ENCODE measurements around the gene VASN. TPM values are rescaled to one million over a fixed set of nuclear protein-coding genes. Genes with fewer than 3 reads are reported as not detected.
A peak's percentile ranks its signal among the peaks of the same experiment; 100 is the strongest.
"Not testable (repeated sequence)": the region's sequence is repeated elsewhere in the genome, so short reads cannot be mapped to it uniquely, and the experiment has no call there.

VASN gene
- total RNA-seq, 2 experiments from 2014 or later: not detected

DNA sequence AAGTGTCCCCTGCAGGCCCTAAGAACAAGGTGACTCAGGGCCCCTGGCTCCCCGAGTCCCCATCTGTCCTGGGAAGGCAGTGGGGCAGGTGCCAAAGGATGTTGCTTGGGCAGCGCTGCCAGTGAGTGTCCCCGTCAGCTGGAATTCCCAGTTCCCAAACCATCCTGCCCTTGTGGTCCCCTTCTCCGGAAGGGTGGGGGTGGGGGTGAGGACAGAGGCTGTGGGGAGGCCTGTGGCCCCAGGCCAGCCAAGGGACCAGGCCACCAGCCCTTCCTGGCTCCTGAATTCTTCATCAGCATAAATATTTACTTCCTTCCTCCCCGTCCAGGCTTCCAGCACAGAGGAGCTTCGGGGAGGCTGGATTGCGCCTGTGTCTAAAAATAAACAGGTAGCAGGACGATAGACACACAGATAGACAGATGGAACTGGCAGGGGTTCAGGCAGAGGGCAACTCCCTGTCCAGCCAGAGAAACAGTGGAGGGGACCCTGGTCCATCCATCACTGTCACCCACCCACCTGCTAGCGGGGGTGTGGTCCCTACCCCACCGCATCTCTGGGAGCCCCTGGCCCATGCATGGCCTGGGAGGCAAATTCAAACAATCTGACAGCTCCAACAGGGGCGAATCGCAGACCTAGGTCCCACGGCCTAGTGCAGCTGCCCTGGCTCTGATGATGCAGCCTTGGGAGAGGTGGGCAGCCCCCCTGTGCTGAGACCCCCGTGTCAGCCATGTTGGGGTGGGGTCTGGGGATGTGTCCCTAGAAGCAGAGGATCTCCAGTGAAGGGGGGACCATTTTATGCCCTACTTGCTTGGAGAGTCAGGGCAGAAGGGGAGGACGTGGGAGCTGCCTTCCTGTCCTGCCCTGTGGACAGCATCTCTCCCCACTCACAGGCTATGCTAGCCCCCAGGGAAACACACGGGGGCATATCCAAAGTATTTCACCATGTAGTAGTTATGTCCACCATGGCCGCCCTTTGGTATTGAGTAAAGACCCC is 42.6 kb upstream of the VASN start:
- no peak overlapping the region for H3K27ac Mint-ChIP-seq
- DNase-seq (no peak), ATAC-seq (no peak)
- H3K9me3 Mint-ChIP-seq (ENCODE audit: low read depth): no peaks in the 10 kb centered on the region
- CTCF ChIA-PET: interaction anchor here (0.6 to 3.1 kb wide), 15 partner anchors 12 to 346 kb away, joined by 3 to 28 read pairs (median 3); partner anchors contain the start of gene GLIS2
- no peak overlapping the region for H3K4me3 Mint-ChIP-seq
- POLR2A ChIA-PET: no interaction called here
- intact Hi-C loops (cut with DNase I, micrococcal nuclease): loop anchor here (1.0 to 5.0 kb wide), 2 partner anchors 22 to 57 kb away; partner anchors contain the start of gene TFAP4 (in 1 of the 2)
- H3K4me1 Mint-ChIP-seq: no peaks in the 10 kb centered on the region
- H3K36me3 Mint-ChIP-seq (ENCODE audit: low read depth): no peaks in the 10 kb centered on the region
- no peaks in the 10 kb centered on the region for H3K27me3 Mint-ChIP-seq

DNA sequence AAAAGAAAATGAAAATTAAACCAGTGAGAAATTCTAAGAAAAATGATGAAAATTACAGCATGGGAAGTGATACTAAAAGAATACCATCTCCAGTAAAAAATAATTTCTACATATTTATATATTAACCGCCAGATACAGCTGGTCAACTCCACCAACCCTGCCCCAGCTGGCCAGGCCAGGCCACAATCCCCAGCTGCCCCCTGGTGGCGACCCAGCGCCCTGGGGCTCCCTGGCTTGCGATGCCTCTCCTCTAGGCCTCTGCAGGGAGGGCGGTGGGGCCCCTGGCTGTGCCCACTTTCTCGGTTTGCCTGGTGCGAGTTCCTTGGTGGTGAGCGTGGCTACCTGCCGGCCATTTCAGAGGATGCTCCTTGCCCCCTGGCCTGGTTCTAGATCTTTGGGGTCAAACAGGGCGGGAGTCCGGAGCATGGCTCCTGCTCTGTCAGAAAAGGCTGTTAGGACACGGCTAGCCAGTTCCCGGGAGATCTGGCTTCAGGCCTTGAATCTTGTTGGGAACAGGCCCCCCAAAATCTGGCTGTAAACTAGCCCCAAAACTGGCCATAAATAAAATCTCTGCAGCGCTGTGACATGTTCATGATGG is 41.3 kb upstream of the VASN start:
- intact Hi-C loops (cut with DNase I, micrococcal nuclease): loop anchor here (1.0 to 5.0 kb wide), 5 partner anchors 42 to 393 kb away; no protein-coding TSS in a partner anchor
- H3K4me3 Mint-ChIP-seq: no peak overlapping the region
- DNase-seq: peak; percentile 86

DNA sequence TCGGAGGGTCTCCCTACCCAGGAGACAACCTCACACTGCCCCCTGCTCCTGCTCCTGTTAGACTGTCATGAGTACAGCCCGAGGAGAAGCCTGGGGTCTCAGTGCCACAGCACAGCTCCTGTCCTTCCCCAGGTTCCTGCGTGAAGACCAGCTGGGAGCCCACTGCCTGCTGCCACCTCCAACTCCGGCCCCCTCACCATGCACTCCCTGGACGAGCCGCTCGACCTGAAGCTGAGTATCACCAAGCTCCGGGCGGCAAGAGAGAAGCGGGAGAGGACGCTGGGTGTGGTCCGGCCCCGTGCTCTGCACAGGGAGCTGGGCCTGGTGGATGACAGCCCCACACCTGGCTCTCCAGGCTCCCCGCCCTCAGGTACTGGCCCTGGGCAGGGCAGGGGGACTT is 39.6 kb upstream of the VASN start:
- POLR2A ChIA-PET: interaction anchor here (0.7 kb wide), 1 partner anchor 13 kb away, joined by 3 read pairs; no protein-coding TSS in a partner anchor
- CTCF ChIA-PET: interaction anchor here (0.6 to 3.1 kb wide), 15 partner anchors 18 to 412 kb away, joined by 3 to 28 read pairs (median 3); no protein-coding TSS in a partner anchor
- Mint-ChIP-seq H3K4me3 (no peak overlapping the region), H3K27me3 (no peaks in the 10 kb centered on the region), H3K36me3 (ENCODE audit: low read depth) (no peaks in the 10 kb centered on the region), H3K9me3 (ENCODE audit: low read depth) (no peaks in the 10 kb centered on the region), H3K4me1 (no peaks in the 10 kb centered on the region), H3K27ac (no peak overlapping the region)
- no peak for DNase-seq
- intact Hi-C loops (cut with DNase I, micrococcal nuclease): loop anchor here in 1 of 2 experiments (5.0 kb wide), 1 partner anchor 395 kb away; no protein-coding TSS in a partner anchor
- ATAC-seq: no peak

More for the DNA sequence above, 41.3 kb upstream of the VASN start:
- ChIA-PET CTCF (interaction anchor here (0.6 to 3.1 kb wide), 15 partner anchors 12 to 85 kb away, joined by 3 to 28 read pairs (median 4); no protein-coding TSS in a partner anchor), POLR2A (interaction anchor here (0.7 kb wide), 1 partner anchor 17 kb away, joined by 3 read pairs; no protein-coding TSS in a partner anchor)
- H3K27ac Mint-ChIP-seq: no peak overlapping the region
- peak; percentile 80 for ATAC-seq
- H3K27me3 Mint-ChIP-seq: no peaks in the 10 kb centered on the region
- no peaks in the 10 kb centered on the region for H3K9me3 Mint-ChIP-seq (ENCODE audit: low read depth)
- no peaks in the 10 kb centered on the region for H3K4me1 Mint-ChIP-seq
- H3K36me3 Mint-ChIP-seq (ENCODE audit: low read depth): no peaks in the 10 kb centered on the region

DNA sequence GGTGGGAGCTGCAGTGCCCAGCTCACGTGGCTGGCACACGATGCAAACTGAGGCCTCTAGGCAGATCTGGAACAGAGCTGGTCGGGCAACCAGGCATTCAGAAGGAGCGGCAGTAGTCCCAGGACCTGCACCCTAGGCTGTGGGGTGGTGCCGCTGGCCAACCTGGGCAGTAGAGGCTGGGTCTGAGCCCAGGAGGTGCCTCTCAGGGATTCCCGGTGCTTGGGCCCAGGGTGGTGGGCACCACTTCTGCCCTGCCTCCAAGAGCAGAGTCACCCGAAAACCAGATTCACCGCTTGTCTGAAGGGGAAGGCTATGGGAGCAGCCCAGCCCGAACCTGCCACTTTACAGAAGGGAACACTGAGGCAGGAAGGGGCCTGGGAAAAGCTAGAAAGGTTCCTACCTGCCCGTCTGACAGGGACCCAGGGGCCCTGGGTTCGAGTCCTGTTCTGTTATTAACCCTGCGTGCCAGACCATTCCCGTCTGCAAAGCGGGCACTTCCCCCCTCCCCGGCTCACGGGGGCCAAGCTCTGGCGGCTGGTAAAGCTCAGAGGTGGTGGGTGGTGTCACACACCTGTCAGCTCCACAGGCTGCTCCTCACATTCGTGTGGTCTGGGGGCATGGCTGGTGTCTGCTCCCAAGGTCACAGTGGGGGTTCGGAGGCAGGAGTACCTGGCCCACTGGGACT is 38.9 kb upstream of the VASN start:
- H3K27me3 Mint-ChIP-seq: no peaks in the 10 kb centered on the region
- DNase-seq (no peak), ATAC-seq (no peak)
- H3K36me3 Mint-ChIP-seq (ENCODE audit: low read depth): no peaks in the 10 kb centered on the region
- intact Hi-C loops (cut with DNase I, micrococcal nuclease): loop anchor here in 1 of 2 experiments (5.0 kb wide), 1 partner anchor 395 kb away; no protein-coding TSS in a partner anchor
- ChIA-PET POLR2A (no interaction called here), CTCF (interaction anchor here (0.6 to 3.1 kb wide), 9 partner anchors 17 to 249 kb away, joined by 3 to 28 read pairs (median 3); no protein-coding TSS in a partner anchor)
- no peak overlapping the region for H3K4me3 Mint-ChIP-seq
- H3K27ac Mint-ChIP-seq: no peak overlapping the region
- H3K4me1 Mint-ChIP-seq: no peaks in the 10 kb centered on the region
- H3K9me3 Mint-ChIP-seq (ENCODE audit: low read depth): no peaks in the 10 kb centered on the region

DNA sequence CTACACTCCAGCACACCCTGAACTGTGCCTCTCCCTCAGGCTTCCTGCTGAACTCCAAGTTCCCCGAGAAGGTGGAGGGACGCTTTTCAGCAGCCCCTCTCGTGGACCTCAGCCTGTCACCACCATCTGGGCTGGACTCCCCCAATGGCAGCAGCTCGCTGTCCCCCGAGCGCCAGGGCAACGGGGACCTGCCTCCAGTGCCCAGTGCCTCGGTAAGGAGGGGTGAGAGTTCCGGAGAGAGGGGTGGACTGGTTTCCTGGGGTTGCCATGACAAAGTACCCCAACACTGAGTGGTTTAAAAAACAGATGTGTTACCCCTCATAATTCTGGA is 38.4 kb upstream of the VASN start:
- ChIA-PET CTCF (interaction anchor here (0.6 to 1.0 kb wide), 4 partner anchors 44 to 671 kb away, joined by 3 to 4 read pairs (median 3); no protein-coding TSS in a partner anchor), POLR2A (no interaction called here)
- Mint-ChIP-seq H3K36me3 (ENCODE audit: low read depth) (no peaks in the 10 kb centered on the region), H3K27me3 (no peaks in the 10 kb centered on the region), H3K4me3 (no peak overlapping the region), H3K4me1 (no peaks in the 10 kb centered on the region), H3K27ac (no peak overlapping the region), H3K9me3 (ENCODE audit: low read depth) (no peaks in the 10 kb centered on the region)
- no peak for ATAC-seq
- no peak for DNase-seq
- intact Hi-C loops (cut with DNase I, micrococcal nuclease): loop anchor here in 1 of 2 experiments (5.0 kb wide), 1 partner anchor 396 kb away; no protein-coding TSS in a partner anchor

DNA sequence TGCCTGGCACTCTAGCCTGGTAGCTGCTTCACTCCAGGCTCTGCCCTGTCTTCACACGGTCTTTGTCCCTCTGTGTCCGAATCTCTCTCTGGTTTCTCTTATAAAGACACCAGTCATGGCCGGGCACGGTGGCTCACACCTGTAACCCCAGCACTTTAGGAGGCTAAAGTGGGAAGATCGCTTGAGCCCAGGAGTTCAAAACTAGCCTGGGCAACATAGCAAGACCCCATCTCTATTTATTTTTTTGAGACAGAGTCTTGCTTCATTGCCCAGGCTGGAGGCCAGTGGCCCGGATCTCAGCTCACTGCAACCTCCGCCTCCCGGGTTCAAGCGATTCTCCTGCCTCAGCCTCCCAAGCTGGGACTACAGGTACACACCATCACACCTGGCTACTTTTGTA is 37.9 kb upstream of the VASN start:
- POLR2A ChIA-PET: interaction anchor here (0.6 kb wide), 1 partner anchor 350 kb away, joined by 3 read pairs; no protein-coding TSS in a partner anchor
- H3K27me3 Mint-ChIP-seq; ATAC-seq; H3K4me3 Mint-ChIP-seq; H3K36me3 Mint-ChIP-seq (ENCODE audit: low read depth); DNase-seq; H3K4me1 Mint-ChIP-seq; H3K9me3 Mint-ChIP-seq (ENCODE audit: low read depth); H3K27ac Mint-ChIP-seq: not testable (repeated sequence)
- intact Hi-C loops (cut with DNase I, micrococcal nuclease): loop anchor here in 1 of 2 experiments (5.0 kb wide), 1 partner anchor 396 kb away; no protein-coding TSS in a partner anchor
- CTCF ChIA-PET: interaction anchor here (0.6 to 1.0 kb wide), 2 partner anchors 45 to 671 kb away, joined by 3 read pairs; no protein-coding TSS in a partner anchor

DNA sequence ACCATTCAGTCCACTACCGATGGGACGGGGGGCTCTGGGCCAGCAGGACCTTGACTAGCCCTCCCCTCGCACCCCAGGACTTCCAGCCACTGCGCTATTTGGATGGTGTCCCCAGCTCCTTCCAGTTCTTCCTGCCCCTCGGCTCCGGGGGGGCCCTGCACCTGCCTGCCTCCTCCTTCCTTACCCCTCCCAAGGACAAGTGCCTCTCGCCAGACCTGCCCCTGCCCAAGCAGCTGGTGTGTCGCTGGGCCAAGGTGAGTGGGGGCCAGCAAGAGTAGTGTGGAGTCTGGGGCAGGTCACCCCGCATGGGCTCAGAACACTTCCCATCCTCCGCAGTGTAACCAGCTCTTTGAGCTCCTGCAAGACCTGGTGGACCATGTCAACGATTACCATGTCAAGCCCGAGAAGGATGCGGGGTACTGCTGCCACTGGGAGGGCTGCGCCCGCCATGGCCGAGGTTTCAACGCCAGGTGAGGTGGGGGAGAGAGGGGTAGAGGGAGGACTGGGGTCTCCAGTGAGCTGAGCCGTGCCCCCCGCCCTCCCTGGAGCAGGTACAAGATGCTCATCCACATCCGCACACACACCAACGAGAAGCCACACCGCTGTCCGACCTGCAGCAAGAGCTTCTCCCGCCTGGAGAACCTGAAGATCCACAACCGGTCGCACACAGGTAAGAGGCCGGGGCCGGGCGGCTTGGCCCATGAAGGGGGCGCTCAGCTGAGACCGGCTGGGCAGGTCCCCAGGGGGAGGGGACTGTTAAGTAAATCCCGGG is 36.7 kb upstream of the VASN start:
- Mint-ChIP-seq H3K4me1 (no peaks in the 10 kb centered on the region), H3K9me3 (ENCODE audit: low read depth) (no peaks in the 10 kb centered on the region), H3K36me3 (ENCODE audit: low read depth) (no peaks in the 10 kb centered on the region), H3K27ac (no peak overlapping the region), H3K27me3 (no peaks in the 10 kb centered on the region), H3K4me3 (no peak overlapping the region)
- intact Hi-C loops (cut with DNase I, micrococcal nuclease): loop anchor here in 1 of 2 experiments (5.0 kb wide), 1 partner anchor 398 kb away; no protein-coding TSS in a partner anchor
- no peak for DNase-seq
- POLR2A ChIA-PET: no interaction called here
- ATAC-seq: no peak
- CTCF ChIA-PET: interaction anchor here (0.7 kb wide), 1 partner anchor 51 kb away, joined by 3 read pairs; no protein-coding TSS in a partner anchor

DNA sequence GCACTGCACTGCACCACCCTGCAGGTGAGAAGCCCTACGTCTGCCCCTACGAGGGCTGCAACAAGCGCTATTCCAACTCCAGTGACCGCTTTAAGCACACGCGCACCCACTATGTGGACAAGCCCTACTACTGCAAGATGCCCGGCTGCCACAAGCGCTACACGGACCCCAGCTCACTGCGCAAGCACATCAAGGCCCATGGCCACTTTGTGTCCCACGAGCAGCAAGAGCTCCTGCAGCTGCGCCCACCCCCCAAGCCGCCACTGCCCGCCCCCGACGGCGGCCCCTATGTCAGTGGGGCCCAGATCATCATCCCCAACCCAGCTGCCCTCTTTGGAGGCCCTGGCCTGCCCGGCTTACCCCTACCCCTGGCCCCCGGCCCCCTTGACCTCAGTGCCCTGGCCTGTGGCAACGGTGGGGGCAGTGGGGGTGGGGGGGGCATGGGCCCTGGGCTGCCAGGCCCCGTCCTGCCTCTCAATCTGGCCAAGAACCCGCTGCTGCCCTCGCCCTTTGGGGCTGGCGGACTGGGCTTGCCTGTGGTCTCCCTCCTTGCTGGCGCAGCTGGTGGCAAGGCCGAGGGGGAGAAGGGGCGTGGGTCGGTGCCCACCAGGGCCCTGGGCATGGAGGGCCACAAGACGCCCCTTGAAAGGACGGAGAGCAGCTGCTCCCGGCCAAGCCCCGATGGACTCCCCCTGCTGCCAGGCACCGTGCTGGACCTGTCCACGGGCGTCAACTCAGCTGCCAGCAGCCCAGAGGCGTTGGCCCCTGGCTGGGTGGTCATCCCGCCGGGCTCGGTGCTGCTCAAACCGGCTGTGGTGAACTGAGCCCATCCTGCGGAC is 34.7 kb upstream of the VASN start:
- CTCF ChIA-PET: no interaction called here
- Mint-ChIP-seq H3K9me3 (ENCODE audit: low read depth) (no peaks in the 10 kb centered on the region), H3K4me3 (no peak overlapping the region), H3K27ac (no peak overlapping the region), H3K36me3 (ENCODE audit: low read depth) (no peaks in the 10 kb centered on the region), H3K4me1 (no peaks in the 10 kb centered on the region), H3K27me3 (no peaks in the 10 kb centered on the region)
- no peak for ATAC-seq
- intact Hi-C loops (cut with DNase I, micrococcal nuclease): no loop called here
- no peak for DNase-seq
- POLR2A ChIA-PET: no interaction called here

DNA sequence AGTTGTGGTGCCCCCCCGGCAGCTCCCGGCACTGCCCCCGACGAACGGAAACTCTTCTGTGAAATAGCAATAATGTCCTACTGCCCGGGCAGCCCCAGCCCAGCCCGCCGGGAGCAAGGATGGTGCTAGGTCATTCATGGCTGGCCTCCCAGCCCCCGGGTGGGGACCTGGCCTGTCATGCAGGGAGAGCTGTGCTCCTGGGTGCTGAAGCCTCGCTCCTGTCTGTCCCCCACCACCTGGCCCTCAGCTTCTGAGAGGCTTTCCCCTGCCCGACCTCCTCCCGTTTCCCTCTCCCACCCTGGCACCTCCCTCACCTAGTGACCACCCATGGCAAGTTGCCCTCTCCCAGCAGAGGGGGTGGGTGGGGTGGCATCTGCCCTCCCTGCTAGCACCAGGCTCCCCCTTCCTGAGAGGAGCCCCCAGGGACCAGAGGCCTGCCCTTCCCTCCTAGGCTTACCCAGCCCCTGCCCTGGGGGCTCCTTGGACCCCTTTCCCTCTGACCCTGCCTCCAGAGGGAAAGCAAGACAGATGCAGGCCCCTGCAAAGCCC is 34.0 kb upstream of the VASN start:
- ChIA-PET POLR2A (no interaction called here), CTCF (no interaction called here)
- H3K4me1 Mint-ChIP-seq: no peaks in the 10 kb centered on the region
- H3K27ac Mint-ChIP-seq: no peak overlapping the region
- no peak for ATAC-seq
- H3K27me3 Mint-ChIP-seq: no peaks in the 10 kb centered on the region
- H3K4me3 Mint-ChIP-seq: no peak overlapping the region
- H3K36me3 Mint-ChIP-seq (ENCODE audit: low read depth): no peaks in the 10 kb centered on the region
- DNase-seq: no peak
- no peaks in the 10 kb centered on the region for H3K9me3 Mint-ChIP-seq (ENCODE audit: low read depth)
- intact Hi-C loops (cut with DNase I, micrococcal nuclease): no loop called here

Measured in activated CD4-positive, alpha-beta T cell treated with anti-CD3 and anti-CD28 coated beads for 36 hours (primary cell).